HepG2 (cell line): ENCODE results near the gene HDAC4. TPM values are rescaled to one million over a fixed set of nuclear protein-coding genes. Genes with fewer than 3 reads are reported as not detected.

ENCODE experiments used
- ATAC-seq: fragments of 200-7000 bp; cut with Tn5 transposase; 3 replicates; pipeline ENCODE4 v1.9.1; 2020; ENCODE audit warnings: mild to moderate bottlenecking, moderate library complexity
- BruUV-seq: library from RNA; stranded (reverse); fragments of 400-500 nt; replicated peaks from 2 replicates; lab custom pipeline; 2021; lab: Mats Ljungman, UMichigan
- CTCF ChIA-PET: fragments of 300-600 bp; formaldehyde crosslinking; extraction: SDS; loops from one replicate; lab custom pipeline; 2021; ENCODE audit warnings: low total read pairs, inconsistent platforms, low intra/inter-chr PET ratio; lab: Yijun Ruan, JAX
- POLR2A ChIA-PET: fragments of 350-600 bp; sonication (Branson Sonifier 250); formaldehyde crosslinking; loops from one replicate; lab custom pipeline; 2020; ENCODE audit warnings: antibody characterized with exemption, inconsistent platforms; lab: Yijun Ruan, JAX
- DNase-seq: peaks from one replicate; pipeline ENCODE4 v3.0.0-alpha.2; 2015; ENCODE audit warnings: low spot score
- FAIRE-seq: peaks from 3 replicates; lab custom pipeline; 2011; peaks lifted over from hg19 to GRCh38; lab: Jason Lieb, UNC
- H2AFZ ChIP-seq: one replicate; pipeline ENCODE4 v1.6.1; 2011; ENCODE audit warnings: low read length, inconsistent platforms
- H3K27ac ChIP-seq: fragments of 300-600 bp; 3 replicates; pipeline ENCODE4 v1.8.0; 2011; ENCODE audit warnings: mixed run types, mild to moderate bottlenecking, mixed read lengths, low read length, inconsistent platforms; ENCODE audit not compliant: insufficient read depth; ENCODE audit errors: extremely low read length
- H3K27me3 ChIP-seq, 2 experiments: fragments of 200-600 bp in 1 of 2; 2 replicates in 1 of 2; 3 replicates in 1 of 2; pipeline versions ENCODE4 v1.6.0 to v1.8.0; 2011; ENCODE audit warnings: low read length in 2 of 2, mild to moderate bottlenecking in 2 of 2, moderate library complexity in 2 of 2, inconsistent platforms in 1 of 2; ENCODE audit not compliant: insufficient read depth in 2 of 2, control insufficient read depth in 1 of 2
- H3K36me3 ChIP-seq, 2 experiments: fragments of 200-600 bp in 1 of 2; replicated peaks in 1 of 2; 2 replicates in 1 of 2; 3 replicates in 1 of 2; pipeline versions ENCODE4 v1.5.1 to v1.8.0; 2011; ENCODE audit warnings: low read length in 2 of 2, inconsistent platforms in 1 of 2; ENCODE audit not compliant: insufficient read depth in 2 of 2, control insufficient read depth in 1 of 2
- H3K4me1 ChIP-seq: 2 replicates; pipeline ENCODE4 v1.5.1; 2012; ENCODE audit warnings: low read length, inconsistent platforms; ENCODE audit not compliant: insufficient read depth
- H3K4me2 ChIP-seq: 2 replicates; pipeline ENCODE4 v1.6.0; 2011; ENCODE audit warnings: low read depth, low read length, inconsistent platforms
- H3K4me3 ChIP-seq, 3 experiments: fragments of 200-600 bp in 1 of 3; sonication (generic), shearing (Covaris generic) in 1 of 3; replicated peaks in 1 of 3; 2 replicates each; pipeline ENCODE4 v1.5.1; 2011 to 2016; ENCODE audit warnings: low read length in 3 of 3, inconsistent platforms in 2 of 3, low read depth in 2 of 3, mild to moderate bottlenecking in 2 of 3, control low read depth in 1 of 3, mixed read lengths in 1 of 3; ENCODE audit not compliant: insufficient read depth in 1 of 3
- H3K79me2 ChIP-seq: one replicate; pipeline ENCODE4 v1.6.1; 2011; ENCODE audit warnings: low read length, inconsistent platforms; ENCODE audit not compliant: insufficient read depth
- H3K9ac ChIP-seq: 2 replicates; pipeline ENCODE4 v1.6.0; 2011; ENCODE audit warnings: mild to moderate bottlenecking, low read depth, low read length, inconsistent platforms; ENCODE audit not compliant: insufficient read depth
- H3K9me3 ChIP-seq: 2 replicates; pipeline ENCODE4 v1.5.1; 2012; ENCODE audit warnings: mild to moderate bottlenecking, low read length
- H4K20me1 ChIP-seq: 2 replicates; pipeline ENCODE4 v1.6.0; 2011; ENCODE audit warnings: inconsistent platforms, mild to moderate bottlenecking, low read length, moderate library complexity; ENCODE audit not compliant: insufficient read depth
- AGO2 ChIP-seq: fragments of 200-400 bp; formaldehyde crosslinking; optimal IDR thresholded peaks from 2 replicates; pipeline ENCODE3; 2017; ENCODE audit warnings: mild to moderate bottlenecking, low read depth, low read length, moderate library complexity
- ATF1 ChIP-seq: IDR thresholded peaks from 2 replicates; pipeline ENCODE4 v1.6.1; 2016; ENCODE audit warnings: mild to moderate bottlenecking, control low read depth
- DDIT3 ChIP-seq: sonication (generic); formaldehyde crosslinking; IDR thresholded peaks from 2 replicates; pipeline ENCODE4 v1.4.0; 2020; ENCODE audit warnings: mild to moderate bottlenecking, missing genetic modification reagents
- FOXC1 ChIP-seq: sonication (generic); formaldehyde crosslinking; IDR thresholded peaks from 2 replicates; pipeline ENCODE4 v1.8.0; 2022; ENCODE audit warnings: mild to moderate bottlenecking, missing genetic modification reagents, borderline replicate concordance
- HMGA1 ChIP-seq: sonication (generic); formaldehyde crosslinking; conservative IDR thresholded peaks from 2 replicates; pipeline ENCODE4 v1.4.0; 2020; ENCODE audit warnings: missing genetic modification reagents
- HOXA9 ChIP-seq: sonication (generic); formaldehyde crosslinking; IDR thresholded peaks from 2 replicates; pipeline ENCODE4 v1.8.1; 2022; ENCODE audit warnings: missing genetic modification reagents, mild to moderate bottlenecking, moderate library complexity, borderline replicate concordance
- KDM5A ChIP-seq: fragments of 200-600 bp; sonication (generic); IDR thresholded peaks from 2 replicates; pipeline ENCODE4 v1.7.0; 2018; ENCODE audit warnings: antibody characterized with exemption, mild to moderate bottlenecking, low read length, borderline replicate concordance
- NFYB ChIP-seq: sonication (generic); formaldehyde crosslinking; IDR thresholded peaks from 2 replicates; pipeline ENCODE4 v1.4.0; 2020; ENCODE audit warnings: missing genetic modification reagents
- PAX8 ChIP-seq: sonication (generic); formaldehyde crosslinking; IDR thresholded peaks from 2 replicates; pipeline ENCODE4 v1.8.0; 2022; ENCODE audit warnings: mild to moderate bottlenecking, missing genetic modification reagents, borderline replicate concordance
- RNF219 ChIP-seq: sonication (generic); formaldehyde crosslinking; IDR thresholded peaks from 2 replicates; pipeline ENCODE4 v1.5.0; 2020; ENCODE audit warnings: mild to moderate bottlenecking, missing genetic modification reagents
- TEAD3 ChIP-seq: optimal IDR thresholded peaks from 2 replicates; pipeline ENCODE3; 2016; ENCODE audit warnings: borderline replicate concordance
- ZFP1 ChIP-seq: IDR thresholded peaks from 2 replicates; pipeline ENCODE4 v1.6.1; 2016
- ZFP36L2 ChIP-seq: sonication (generic); formaldehyde crosslinking; IDR thresholded peaks from 2 replicates; pipeline ENCODE4 v1.4.0; 2020; ENCODE audit warnings: missing genetic modification reagents
- ZFP37 ChIP-seq: sonication (generic); formaldehyde crosslinking; IDR thresholded peaks from 2 replicates; pipeline ENCODE4 v1.4.0; 2020; ENCODE audit warnings: missing genetic modification reagents, borderline replicate concordance
- ZNF777 ChIP-seq: sonication (generic); formaldehyde crosslinking; IDR thresholded peaks from 2 replicates; pipeline ENCODE4 v1.4.0; 2020; ENCODE audit warnings: missing genetic modification reagents
- WGBS: methylation state at CpG from one replicate; pipeline ENCODE4 v1.1.6; 2017; ENCODE audit warnings: low lambda C conversion rate; 5-methylcytosine and 5-hydroxymethylcytosine counted together
- in situ Hi-C: cut with HindIII; loops from 2 replicates; pipeline ENCODE4 v1.10.0; 2017; ENCODE audit warnings: low pct_unique_long_range_greater_than_20kb; ENCODE audit not compliant: extremely low pct_ligation_motif_present
- intact Hi-C: fragments of 100-400 bp; cut with micrococcal nuclease; formaldehyde crosslinking; loops from one replicate; pipeline ENCODE4 v1.10.0; 2022; ENCODE audit not compliant: unreplicated experiment
- polyA plus RNA-seq, 8 experiments: library from polyadenylated mRNA; depleted of rRNA in 3 of 8; stranded (reverse) in 7 of 8; unstranded in 1 of 8; fragments of >200 nt; fragmentation: Illumina TruSeq in 4 of 8; extraction: Trizol in 4 of 8; gene quantifications; 2 replicates each; pipeline versions ENCODE4 v1.2.1 to v1.2.3, GENCODE V29; 2011 to 2016; ENCODE audit warnings: low read depth in 4 of 8, missing spikeins in 1 of 8, mixed read lengths in 1 of 8; ENCODE audit not compliant: insufficient read depth in 1 of 8
- total RNA-seq, 5 experiments: library from RNA; depleted of rRNA; stranded (reverse); fragments of >200 nt; fragmentation: Illumina TruSeq; extraction: Trizol; gene quantifications; 2 replicates each; pipeline ENCODE4 v1.2.3, GENCODE V29; 2016; ENCODE audit warnings: low read depth in 1 of 5

Gene HDAC4
- total and polyA plus RNA-seq, 2 of the 13 experiments (the other 11 are each of a cell fraction or from before 2014, with no cell fraction given) = 10.1 to 11.5 TPM

GRCh38 chr2:239193401-239193811 lies 207.4 kb downstream of the HDAC4 start:
- WGBS = 95% methylated on average over 9 of the region's 12 CpGs
- in situ Hi-C loops (no loop called here), intact Hi-C loops (no loop called here)
- DNase-seq = no peak
- Histone ChIP-seq H3K36me3 (peaks cover 12 to 32% of the 10 kb centered on the region in 2 experiments; a peak in 4 of 5 replicates), H3K4me1 (no peaks in the 10 kb centered on the region), H3K9me3 (no peaks in the 10 kb centered on the region; the same call in 1 of the 2 replicates), H3K79me2 (no peaks in the 10 kb centered on the region), H3K27ac (no peak overlapping the region), H4K20me1 (no peaks in the 10 kb centered on the region; the same call in 1 of the 2 replicates), H3K9ac (no peak overlapping the region), H2AFZ (no peak overlapping the region), H3K4me2 (no peak overlapping the region), H3K4me3 (no peak overlapping the region), H3K27me3 (no peaks in the 10 kb centered on the region)
- ChIA-PET POLR2A (no interaction called here), CTCF (no interaction called here)
- no peak for FAIRE-seq
- TF ChIP-seq AGO2 (peak; percentile 32), DDIT3 (CRISPR knock-in tag) (no peak)
- ATAC-seq = no peak
- BruUV-seq = no TSS peak

GRCh38 chr2:239192975-239193374 lies 207.8 kb downstream of the HDAC4 start:
- Histone ChIP-seq H3K4me1 (no peaks in the 10 kb centered on the region), H3K9me3 (no peaks in the 10 kb centered on the region; the same call in 1 of the 2 replicates), H4K20me1 (no peaks in the 10 kb centered on the region; the same call in 1 of the 2 replicates), H3K4me2 (no peak overlapping the region), H3K9ac (no peak overlapping the region), H3K27me3 (no peaks in the 10 kb centered on the region), H2AFZ (no peak overlapping the region), H3K79me2 (no peaks in the 10 kb centered on the region), H3K36me3 (peaks cover 14 to 32% of the 10 kb centered on the region in 2 experiments; a peak in 4 of 5 replicates), H3K27ac (no peak overlapping the region), H3K4me3 (no peak overlapping the region)
- no peak for TF ChIP-seq HOXA9 (CRISPR knock-in tag)
- TF ChIP-seq ZFP1 (CRISPR knock-in tag) = no peak
- TF ChIP-seq HMGA1 (CRISPR knock-in tag) = no peak
- TF ChIP-seq TEAD3 (CRISPR knock-in tag) = no peak
- TF ChIP-seq KDM5A = no peak
- TF ChIP-seq ZFP37 (CRISPR knock-in tag) = no peak
- TF ChIP-seq RNF219 (CRISPR knock-in tag) = no peak
- TF ChIP-seq ZNF777 (CRISPR knock-in tag) = no peak
- no peak for TF ChIP-seq ATF1 (CRISPR knock-in tag)
- no peak for TF ChIP-seq FOXC1 (CRISPR knock-in tag)
- no peak for TF ChIP-seq NFYB (CRISPR knock-in tag)
- TF ChIP-seq PAX8 (CRISPR knock-in tag) = no peak
- no peak for TF ChIP-seq ZFP36L2 (CRISPR knock-in tag)
- ATAC-seq = no peak
- 97% methylated on average over 8 of the region's 8 CpGs for WGBS
- no peak for FAIRE-seq
- DNase-seq = no peak
- intact Hi-C loops (no loop called here), in situ Hi-C loops (no loop called here)
- CTCF ChIA-PET = no interaction called here
- POLR2A ChIA-PET = no interaction called here
- no TSS peak for BruUV-seq
